SU-DHL-6 (cell line): ENCODE results near the gene PUDP.

Experiments used
- H2AFZ ChIP-seq: fragments of 200-600 bp; sonication (generic); 2 replicates; pipeline ENCODE4 v1.6.1; 2014; ENCODE audit warnings: low read depth, mild to moderate bottlenecking, moderate library complexity, mixed read lengths, antibody characterized with exemption, low read length; ENCODE audit not compliant: severe bottlenecking
- H3F3A ChIP-seq: fragments of 200-600 bp; shearing (Covaris generic); 2 replicates; pipeline ENCODE4 v1.6.0; 2016; ENCODE audit warnings: antibody characterized with exemption, mild to moderate bottlenecking; ENCODE audit not compliant: insufficient read depth
- H3K27ac ChIP-seq: fragments of 200-600 bp; sonication (generic); 2 replicates; pipeline ENCODE4 v1.5.1; 2016; ENCODE audit warnings: low read depth, mild to moderate bottlenecking, low read length, moderate library complexity, mixed read lengths
- H3K27me3 ChIP-seq: fragments of 200-600 bp; sonication (generic), shearing (Covaris generic); 2 replicates; pipeline ENCODE4 v1.6.0; 2014; ENCODE audit warnings: mild to moderate bottlenecking, low read length
- H3K36me3 ChIP-seq: fragments of 200-600 bp; sonication (generic); 2 replicates; pipeline ENCODE4 v1.6.1; 2014; ENCODE audit warnings: mild to moderate bottlenecking, low read length, mixed read lengths
- H3K4me2 ChIP-seq: fragments of 300-600, 200-600 bp; shearing (Covaris generic), sonication (generic); 2 replicates; pipeline ENCODE4 v1.6.0; 2014; ENCODE audit warnings: low read length, low read depth, mild to moderate bottlenecking; ENCODE audit not compliant: poor library complexity, severe bottlenecking
- H3K4me3 ChIP-seq: fragments of 200-600 bp; sonication (generic); 2 replicates; pipeline ENCODE4 v1.5.1; 2014; ENCODE audit warnings: antibody characterized with exemption, low read length, mild to moderate bottlenecking, mixed read lengths; ENCODE audit not compliant: insufficient read depth, poor library complexity, severe bottlenecking
- H3K79me2 ChIP-seq: fragments of 200-600 bp; sonication (generic); 2 replicates; pipeline ENCODE4 v1.6.1; 2014; ENCODE audit warnings: mild to moderate bottlenecking, low read length, moderate library complexity; ENCODE audit not compliant: insufficient read depth
- H3K9ac ChIP-seq: fragments of 200-600 bp; sonication (generic); 2 replicates; pipeline ENCODE4 v1.7.0; 2014; ENCODE audit warnings: mild to moderate bottlenecking, low read length
- H3K9me2 ChIP-seq: fragments of 200-600 bp; sonication (generic); replicated peaks from 2 replicates; pipeline ENCODE4 v1.6.1; 2014; ENCODE audit warnings: low read length; ENCODE audit not compliant: insufficient read depth
- H3K9me3 ChIP-seq: fragments of 200-600 bp; sonication (generic); 2 replicates; pipeline ENCODE4 v1.6.1; 2014; ENCODE audit warnings: low read length, mixed read lengths; ENCODE audit not compliant: insufficient read depth
- H4K20me1 ChIP-seq: fragments of 200-600 bp; sonication (generic); 2 replicates; pipeline ENCODE4 v1.6.1; 2014; ENCODE audit warnings: low read depth, mild to moderate bottlenecking, antibody characterized with exemption, low read length, moderate library complexity, mixed read lengths
- EZH2phosphoT487 ChIP-seq: fragments of 200-600 bp; sonication (generic), shearing (Covaris generic); conservative IDR thresholded peaks from 2 replicates; pipeline ENCODE4 v1.6.1; 2018; ENCODE audit warnings: mild to moderate bottlenecking, antibody characterized with exemption, low read length, moderate library complexity, mixed read lengths
- TF ChIP-seq, protein P1 (sequence below): fragments of 200-600 bp; sonication (generic); IDR thresholded peaks from one replicate; pipeline ENCODE4 v1.5.1; 2017; ENCODE audit warnings: antibody characterized with exemption, mild to moderate bottlenecking, low read length, moderate library complexity; ENCODE audit not compliant: insufficient read depth, poor library complexity, severe bottlenecking

The PUDP gene

DNA sequence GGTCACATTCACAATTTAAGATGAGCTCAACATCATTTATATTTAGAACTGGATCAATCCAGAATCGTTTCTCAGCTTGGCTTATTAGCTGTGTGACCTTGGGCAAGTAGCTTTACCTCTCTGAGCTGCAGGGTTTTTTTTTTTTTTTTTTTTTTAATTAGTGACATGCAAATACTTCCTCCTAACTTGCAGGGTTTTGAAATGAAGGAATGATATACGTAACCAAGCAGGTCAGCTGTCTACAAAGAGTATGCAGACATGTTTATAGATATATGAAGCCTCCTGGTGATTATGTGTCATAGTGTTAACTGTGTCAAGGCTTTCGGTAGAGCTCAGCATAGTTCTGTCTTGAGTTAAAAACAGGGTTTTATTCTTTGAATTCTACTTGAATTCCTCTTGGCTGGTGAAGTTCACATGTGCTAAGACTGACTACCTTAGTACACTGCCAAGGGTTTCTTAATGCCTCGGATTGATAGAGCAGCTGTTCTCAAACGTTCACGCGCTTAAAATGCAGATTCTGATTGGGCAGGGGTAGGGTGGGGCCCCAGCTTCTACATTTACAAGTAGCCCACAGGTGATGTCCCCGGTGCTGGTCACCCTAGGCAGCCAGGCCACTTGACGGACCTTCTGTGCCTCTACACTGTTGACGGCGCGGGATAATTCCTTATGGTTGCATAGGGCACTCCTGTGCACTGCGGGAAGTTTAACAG, 1.1 kb downstream of the PUDP start:
- Histone ChIP-seq H3K4me2 (peak overlapping the region; percentile 94), H3K36me3 (no peaks in the 10 kb centered on the region), H3K4me3 (peak overlapping the region; percentile 95), H3F3A (peaks cover 9% of the 10 kb centered on the region; the same call in 1 of the 2 replicates), H3K79me2 (peaks cover 92% of the 10 kb centered on the region), H3K27me3 (no peaks in the 10 kb centered on the region), H3K9ac (peak overlapping the region; percentile 96), H3K9me3 (no peaks in the 10 kb centered on the region), H3K9me2 (no peaks in the 10 kb centered on the region), H2AFZ (no peak overlapping the region), H4K20me1 (no peaks in the 10 kb centered on the region), H3K27ac (peak overlapping the region; percentile 89)
- no peak for TF ChIP-seq EZH2phosphoT487
- TF ChIP-seq, protein P1, sequence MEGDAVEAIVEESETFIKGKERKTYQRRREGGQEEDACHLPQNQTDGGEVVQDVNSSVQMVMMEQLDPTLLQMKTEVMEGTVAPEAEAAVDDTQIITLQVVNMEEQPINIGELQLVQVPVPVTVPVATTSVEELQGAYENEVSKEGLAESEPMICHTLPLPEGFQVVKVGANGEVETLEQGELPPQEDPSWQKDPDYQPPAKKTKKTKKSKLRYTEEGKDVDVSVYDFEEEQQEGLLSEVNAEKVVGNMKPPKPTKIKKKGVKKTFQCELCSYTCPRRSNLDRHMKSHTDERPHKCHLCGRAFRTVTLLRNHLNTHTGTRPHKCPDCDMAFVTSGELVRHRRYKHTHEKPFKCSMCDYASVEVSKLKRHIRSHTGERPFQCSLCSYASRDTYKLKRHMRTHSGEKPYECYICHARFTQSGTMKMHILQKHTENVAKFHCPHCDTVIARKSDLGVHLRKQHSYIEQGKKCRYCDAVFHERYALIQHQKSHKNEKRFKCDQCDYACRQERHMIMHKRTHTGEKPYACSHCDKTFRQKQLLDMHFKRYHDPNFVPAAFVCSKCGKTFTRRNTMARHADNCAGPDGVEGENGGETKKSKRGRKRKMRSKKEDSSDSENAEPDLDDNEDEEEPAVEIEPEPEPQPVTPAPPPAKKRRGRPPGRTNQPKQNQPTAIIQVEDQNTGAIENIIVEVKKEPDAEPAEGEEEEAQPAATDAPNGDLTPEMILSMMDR, result no peak

DNA sequence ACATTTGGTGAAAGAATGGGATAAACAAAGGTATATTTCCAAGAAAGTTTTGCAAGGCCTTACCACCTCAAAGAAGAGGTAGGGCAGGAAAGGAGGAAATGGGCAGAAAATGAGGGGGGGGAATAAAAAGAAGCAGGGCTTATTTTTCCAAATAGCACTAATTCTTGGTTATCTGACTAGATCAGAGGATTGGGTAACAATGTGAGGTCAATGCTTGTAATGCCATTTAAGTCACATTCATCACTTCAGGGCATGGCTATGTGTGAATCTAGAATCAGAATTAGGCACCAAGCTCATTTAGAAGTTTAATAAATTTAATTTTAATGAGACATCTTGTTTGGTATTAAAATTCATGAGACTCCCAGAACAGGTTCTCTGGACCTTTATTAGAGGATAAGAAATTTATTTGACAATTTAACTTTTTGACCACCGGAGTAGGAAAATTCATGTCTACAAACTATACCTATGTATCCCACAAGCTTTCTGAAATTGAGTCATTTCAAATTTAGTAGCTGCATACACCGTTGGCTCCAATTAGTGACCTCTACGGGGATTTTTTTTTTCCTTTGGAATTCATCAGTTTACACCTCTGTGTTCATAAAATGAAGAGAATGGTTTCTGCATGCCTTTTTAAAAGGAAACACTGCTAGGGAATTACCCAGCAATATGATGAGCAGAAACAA, 1.8 kb downstream of the PUDP start:
- peak overlapping the region; percentile 89 for H3K27ac ChIP-seq
- H3F3A ChIP-seq, result peaks cover 9% of the 10 kb centered on the region; the same call in 1 of the 2 replicates
- H3K27me3 ChIP-seq, result no peaks in the 10 kb centered on the region
- no peaks in the 10 kb centered on the region for H3K9me3 ChIP-seq
- no peaks in the 10 kb centered on the region for H3K9me2 ChIP-seq
- H3K4me2 ChIP-seq, result peak overlapping the region; percentile 94
- H3K9ac ChIP-seq, result peak overlapping the region; percentile 96
- H3K36me3 ChIP-seq, result no peaks in the 10 kb centered on the region
- no peak for TF ChIP-seq EZH2phosphoT487
- H3K4me3 ChIP-seq, result peak overlapping the region; percentile 95
- no peak overlapping the region for H2AFZ ChIP-seq
- no peaks in the 10 kb centered on the region for H4K20me1 ChIP-seq
- H3K79me2 ChIP-seq, result peaks cover 94% of the 10 kb centered on the region

DNA sequence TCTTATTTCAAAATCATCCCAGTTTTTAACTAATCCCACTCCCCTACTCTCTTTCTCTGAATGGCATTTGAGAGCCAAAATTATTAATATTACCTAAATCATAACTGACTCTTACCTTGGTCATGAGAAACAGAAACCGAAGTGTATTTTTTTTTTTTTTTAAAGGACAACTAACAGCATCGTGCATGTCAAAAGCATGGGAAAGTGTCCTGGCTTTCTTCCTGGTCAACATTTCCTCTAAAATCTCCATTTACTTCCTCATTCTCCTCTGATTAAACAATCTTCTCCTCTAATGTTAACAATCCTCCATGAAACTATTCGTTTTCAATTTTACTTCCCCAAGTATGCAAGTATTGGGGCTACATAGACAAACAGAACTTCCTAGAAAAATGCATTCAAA, 2.5 kb downstream of the PUDP start:
- Histone ChIP-seq H3K4me2 (peak overlapping the region; percentile 94), H3K9ac (peak overlapping the region; percentile 96)

More for the DNA sequence above, 2.5 kb downstream of the PUDP start:
- H3K4me3 ChIP-seq, result peak overlapping the region; percentile 95
- no peaks in the 10 kb centered on the region for H3K9me3 ChIP-seq
- no peaks in the 10 kb centered on the region for H3K27me3 ChIP-seq
- TF ChIP-seq, protein P1, result no peak
- TF ChIP-seq EZH2phosphoT487, result no peak
- H3K9me2 ChIP-seq, result no peaks in the 10 kb centered on the region
- no peak overlapping the region for H2AFZ ChIP-seq
- peaks cover 9% of the 10 kb centered on the region; the same call in 1 of the 2 replicates for H3F3A ChIP-seq
- peaks cover 94% of the 10 kb centered on the region for H3K79me2 ChIP-seq
- H3K36me3 ChIP-seq, result no peaks in the 10 kb centered on the region
- no peaks in the 10 kb centered on the region for H4K20me1 ChIP-seq
- peak overlapping the region; percentile 89 for H3K27ac ChIP-seq
